SK-N-SH (cell line): Measurements from ENCODE around the gene DNMBP. TPM values are rescaled to one million over a fixed set of nuclear protein-coding genes. Genes with fewer than 3 reads are reported as not detected.

Experiments
- CTCF ChIA-PET: fragments of 300-600, 350-600 bp; formaldehyde crosslinking; extraction: SDS; loops from one replicate; lab custom pipeline; 2021; lab: Yijun Ruan, JAX
- POLR2A ChIA-PET: fragments of 350-600 bp; sonication (Branson Sonifier 250); formaldehyde crosslinking; extraction: SDS; loops from one replicate; lab custom pipeline; 2020; ENCODE audit warnings: antibody characterized with exemption, inconsistent platforms; lab: Yijun Ruan, JAX
- DNase-seq: peaks from one replicate; pipeline ENCODE4 v3.0.0; 2012
- H2AFZ ChIP-seq: fragments of 200-600 bp; sonication (generic); 2 replicates; pipeline ENCODE4 v1.8.1; 2016; ENCODE audit warnings: antibody characterized with exemption, mild to moderate bottlenecking, low read depth
- H3F3A ChIP-seq: fragments of 200-600 bp; sonication (generic); replicated peaks from 2 replicates; pipeline ENCODE3; 2016; ENCODE audit warnings: antibody characterized with exemption, mild to moderate bottlenecking; ENCODE audit not compliant: insufficient read depth
- H3K27ac ChIP-seq, 2 experiments: fragments of 200-500 bp in 1 of 2; fragments of 200-600 bp in 1 of 2; sonication (Bioruptor generic) in 1 of 2; sonication (generic), shearing (Covaris generic) in 1 of 2; 2 replicates each; pipeline versions ENCODE4 v1.5.1 to v1.6.1; 2014 to 2016; ENCODE audit warnings: low read depth in 2 of 2, inconsistent platforms in 1 of 2, low read length in 1 of 2, mild to moderate bottlenecking in 1 of 2, mixed read lengths in 1 of 2
- H3K27me3 ChIP-seq: fragments of 200-600 bp; sonication (generic), shearing (Covaris generic); 2 replicates; pipeline ENCODE4 v1.6.1; 2016; ENCODE audit warnings: mixed run types; ENCODE audit not compliant: insufficient read depth
- H3K36me3 ChIP-seq, 2 experiments: fragments of 200-500 bp in 1 of 2; fragments of 200-600 bp in 1 of 2; sonication (Bioruptor generic) in 1 of 2; sonication (generic) in 1 of 2; replicated peaks in 1 of 2; 2 replicates each; pipeline versions ENCODE3 to v1.5.1; 2014 to 2016; ENCODE audit warnings: low read length in 1 of 2, mild to moderate bottlenecking in 1 of 2; ENCODE audit not compliant: insufficient read depth in 2 of 2, control insufficient read depth in 1 of 2
- H3K4me1 ChIP-seq, 2 experiments: fragments of 200-500 bp in 1 of 2; fragments of 200-600 bp in 1 of 2; sonication (Bioruptor generic) in 1 of 2; sonication (generic), shearing (Covaris generic) in 1 of 2; 2 replicates each; pipeline versions ENCODE4 v1.5.1 to v1.6.1; 2014 to 2016; ENCODE audit warnings: low read depth in 1 of 2, low read length in 1 of 2, mixed run types in 1 of 2; ENCODE audit not compliant: insufficient read depth in 2 of 2, control insufficient read depth in 1 of 2
- H3K4me2 ChIP-seq: fragments of 200-600 bp; sonication (generic), shearing (Covaris generic); 2 replicates; pipeline ENCODE4 v1.6.1; 2017; ENCODE audit warnings: mixed run types
- H3K4me3 ChIP-seq, 2 experiments: fragments of 200-500 bp in 1 of 2; fragments of 200-600 bp in 1 of 2; sonication (Bioruptor generic) in 1 of 2; sonication (generic), shearing (Covaris generic) in 1 of 2; 2 replicates each; pipeline versions ENCODE4 v1.5.1 to v1.8.1; 2014 to 2016; ENCODE audit warnings: low read depth in 2 of 2, inconsistent platforms in 1 of 2, low read length in 1 of 2, mild to moderate bottlenecking in 1 of 2, mixed read lengths in 1 of 2, moderate library complexity in 1 of 2
- H3K79me2 ChIP-seq: fragments of 200-600 bp; sonication (generic); 2 replicates; pipeline ENCODE4 v1.8.1; 2017; ENCODE audit warnings: mild to moderate bottlenecking; ENCODE audit not compliant: insufficient read depth
- H3K9ac ChIP-seq: fragments of 200-600 bp; sonication (generic); 2 replicates; pipeline ENCODE4 v1.6.1; 2017; ENCODE audit warnings: mixed run types
- H3K9me2 ChIP-seq: fragments of 200-600 bp; sonication (generic); 2 replicates; pipeline ENCODE4 v1.6.1; 2017; ENCODE audit warnings: mixed run types
- H3K9me3 ChIP-seq: fragments of 200-600 bp; sonication (generic); 2 replicates; pipeline ENCODE4 v1.6.1; 2017; ENCODE audit warnings: mixed run types, mild to moderate bottlenecking, moderate library complexity
- H4K20me1 ChIP-seq: fragments of 200-600 bp; sonication (generic); 2 replicates; pipeline ENCODE4 v1.6.1; 2017; ENCODE audit warnings: mild to moderate bottlenecking, mixed run types; ENCODE audit not compliant: insufficient read depth
- FOXJ3 ChIP-seq: sonication (generic); formaldehyde crosslinking; IDR thresholded peaks from 2 replicates; pipeline ENCODE4 v1.5.1; 2020; ENCODE audit warnings: mild to moderate bottlenecking, missing genetic modification reagents
- FOXM1 ChIP-seq: IDR thresholded peaks from 2 replicates; pipeline ENCODE4 v1.4.0; 2012; ENCODE audit warnings: low read depth, mild to moderate bottlenecking
- GABPA ChIP-seq: IDR thresholded peaks from 2 replicates; pipeline ENCODE4 v1.4.0; 2012; ENCODE audit warnings: low read depth, mild to moderate bottlenecking
- MEF2A ChIP-seq: IDR thresholded peaks from 2 replicates; pipeline ENCODE4 v1.4.0; 2012; ENCODE audit warnings: low read depth, borderline replicate concordance
- NFIC ChIP-seq: IDR thresholded peaks from 2 replicates; pipeline ENCODE4 v1.4.0; 2012; ENCODE audit warnings: borderline replicate concordance
- POLR2AphosphoS5 ChIP-seq: IDR thresholded peaks from 2 replicates; pipeline ENCODE4 v1.6.1; 2012; ENCODE audit warnings: low read depth, low read length
- RCOR1 ChIP-seq: fragments of 150-350 bp; IDR thresholded peaks from 2 replicates; pipeline ENCODE4 v1.6.1; 2017; ENCODE audit warnings: antibody characterized with exemption, low read length
- TEAD4 ChIP-seq: IDR thresholded peaks from 2 replicates; pipeline ENCODE4 v1.4.0; 2012; ENCODE audit warnings: mild to moderate bottlenecking, borderline replicate concordance; ENCODE audit not compliant: insufficient read depth
- WGBS: methylation state at CpG from one replicate; pipeline ENCODE4 v1.1.6; 2017; ENCODE audit warnings: low lambda C conversion rate; 5-methylcytosine and 5-hydroxymethylcytosine counted together
- polyA plus RNA-seq, 3 experiments: library from polyadenylated mRNA; depleted of rRNA; stranded (reverse); fragments of >200 nt; gene quantifications; 2 replicates each; pipeline ENCODE4 v1.2.3, GENCODE V29; 2012
- TF ChIP-seq, protein P1 (sequence below): IDR thresholded peaks from 2 replicates; pipeline ENCODE4; 2012
- TF ChIP-seq, protein P2 (sequence below): IDR thresholded peaks from 2 replicates; pipeline ENCODE4 v1.6.1; 2012; ENCODE audit warnings: mild to moderate bottlenecking, low read depth, low read length, moderate library complexity

Gene DNMBP
- polyA plus RNA-seq, 1 of the 3 experiments (the other 2 are of a cell fraction), result 40.2 TPM

DNA sequence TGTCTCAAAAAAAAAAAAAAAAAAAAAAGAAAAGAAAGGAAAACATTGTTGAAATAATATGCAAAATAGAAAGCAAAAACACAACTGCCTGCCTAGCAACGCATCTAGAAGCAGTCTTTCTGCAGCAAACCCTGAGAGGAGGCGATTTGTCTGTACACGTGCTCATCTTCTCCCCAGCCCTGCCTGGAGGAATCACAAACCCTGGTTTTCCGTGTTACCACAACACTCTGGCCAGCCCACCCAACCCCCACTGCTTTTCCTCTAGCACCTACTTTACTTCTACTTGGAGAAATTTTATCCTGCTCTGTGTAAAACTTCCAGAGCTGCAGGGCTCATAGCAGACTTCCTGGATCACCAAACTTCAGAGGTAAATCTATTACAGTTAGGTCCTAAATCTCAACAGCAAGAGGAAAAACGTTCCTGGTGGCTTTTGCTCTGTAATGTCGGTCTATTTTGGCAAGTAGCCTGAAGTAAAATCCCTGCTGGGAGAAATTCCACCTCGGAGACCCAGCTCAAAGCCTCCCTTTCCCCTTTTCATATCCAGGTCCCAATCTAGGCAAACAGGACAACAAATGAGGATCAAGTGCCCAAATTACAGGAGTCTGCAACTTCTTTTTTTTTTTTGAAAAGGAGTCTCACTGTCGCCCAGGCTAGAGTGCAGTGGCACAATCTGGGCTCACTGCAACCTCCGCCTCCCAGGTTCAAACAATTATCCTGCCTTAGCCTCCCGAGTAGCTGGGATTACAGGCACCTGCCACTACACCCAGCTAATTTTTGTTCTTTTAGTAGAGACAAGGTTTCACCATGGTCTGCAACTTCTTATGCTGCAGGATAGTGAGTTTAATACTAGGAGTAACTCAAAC, 91.6 kb downstream of the DNMBP start:
- no peaks in the 10 kb centered on the region for H3K9me2 ChIP-seq
- peak overlapping the region; percentile 13; the same call in 1 of the 2 replicates for H3K9ac ChIP-seq
- no peak for TF ChIP-seq POLR2AphosphoS5
- TF ChIP-seq FOXM1, result no peak
- TF ChIP-seq MEF2A, result no peak
- TF ChIP-seq, protein P1, sequence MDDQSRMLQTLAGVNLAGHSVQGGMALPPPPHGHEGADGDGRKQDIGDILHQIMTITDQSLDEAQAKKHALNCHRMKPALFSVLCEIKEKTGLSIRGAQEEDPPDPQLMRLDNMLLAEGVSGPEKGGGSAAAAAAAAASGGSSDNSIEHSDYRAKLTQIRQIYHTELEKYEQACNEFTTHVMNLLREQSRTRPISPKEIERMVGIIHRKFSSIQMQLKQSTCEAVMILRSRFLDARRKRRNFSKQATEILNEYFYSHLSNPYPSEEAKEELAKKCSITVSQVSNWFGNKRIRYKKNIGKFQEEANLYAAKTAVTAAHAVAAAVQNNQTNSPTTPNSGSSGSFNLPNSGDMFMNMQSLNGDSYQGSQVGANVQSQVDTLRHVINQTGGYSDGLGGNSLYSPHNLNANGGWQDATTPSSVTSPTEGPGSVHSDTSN, result no peak
- TF ChIP-seq, protein P2, sequence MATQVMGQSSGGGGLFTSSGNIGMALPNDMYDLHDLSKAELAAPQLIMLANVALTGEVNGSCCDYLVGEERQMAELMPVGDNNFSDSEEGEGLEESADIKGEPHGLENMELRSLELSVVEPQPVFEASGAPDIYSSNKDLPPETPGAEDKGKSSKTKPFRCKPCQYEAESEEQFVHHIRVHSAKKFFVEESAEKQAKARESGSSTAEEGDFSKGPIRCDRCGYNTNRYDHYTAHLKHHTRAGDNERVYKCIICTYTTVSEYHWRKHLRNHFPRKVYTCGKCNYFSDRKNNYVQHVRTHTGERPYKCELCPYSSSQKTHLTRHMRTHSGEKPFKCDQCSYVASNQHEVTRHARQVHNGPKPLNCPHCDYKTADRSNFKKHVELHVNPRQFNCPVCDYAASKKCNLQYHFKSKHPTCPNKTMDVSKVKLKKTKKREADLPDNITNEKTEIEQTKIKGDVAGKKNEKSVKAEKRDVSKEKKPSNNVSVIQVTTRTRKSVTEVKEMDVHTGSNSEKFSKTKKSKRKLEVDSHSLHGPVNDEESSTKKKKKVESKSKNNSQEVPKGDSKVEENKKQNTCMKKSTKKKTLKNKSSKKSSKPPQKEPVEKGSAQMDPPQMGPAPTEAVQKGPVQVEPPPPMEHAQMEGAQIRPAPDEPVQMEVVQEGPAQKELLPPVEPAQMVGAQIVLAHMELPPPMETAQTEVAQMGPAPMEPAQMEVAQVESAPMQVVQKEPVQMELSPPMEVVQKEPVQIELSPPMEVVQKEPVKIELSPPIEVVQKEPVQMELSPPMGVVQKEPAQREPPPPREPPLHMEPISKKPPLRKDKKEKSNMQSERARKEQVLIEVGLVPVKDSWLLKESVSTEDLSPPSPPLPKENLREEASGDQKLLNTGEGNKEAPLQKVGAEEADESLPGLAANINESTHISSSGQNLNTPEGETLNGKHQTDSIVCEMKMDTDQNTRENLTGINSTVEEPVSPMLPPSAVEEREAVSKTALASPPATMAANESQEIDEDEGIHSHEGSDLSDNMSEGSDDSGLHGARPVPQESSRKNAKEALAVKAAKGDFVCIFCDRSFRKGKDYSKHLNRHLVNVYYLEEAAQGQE, result no peak
- ChIA-PET CTCF (interaction anchor here (1.0 to 1.3 kb wide), 2 partner anchors 12 to 91 kb away, joined by 3 read pairs; partner anchors contain the start of gene DNMBP), POLR2A (no interaction called here)
- H3K4me3 ChIP-seq, result no peak overlapping the region
- peaks cover 44% of the 10 kb centered on the region for H4K20me1 ChIP-seq
- WGBS, result 61% methylated on average over 10 of the region's 10 CpGs
- H3F3A ChIP-seq, result peaks cover 16% of the 10 kb centered on the region
- no peaks in the 10 kb centered on the region for H3K9me3 ChIP-seq
- DNase-seq, result peak; percentile 13
- H3K4me2 ChIP-seq, result peak overlapping the region; percentile 41
- peaks cover 0 to 57% of the 10 kb centered on the region in 2 experiments for H3K36me3 ChIP-seq
- H3K4me1 ChIP-seq, result peaks cover 0 to 44% of the 10 kb centered on the region in 2 experiments; a peak in 2 of 4 replicates
- H2AFZ ChIP-seq, result no peak overlapping the region
- H3K79me2 ChIP-seq, result peaks cover 98% of the 10 kb centered on the region
- H3K27me3 ChIP-seq, result no peaks in the 10 kb centered on the region
- H3K27ac ChIP-seq, result peak overlapping the region; percentile 24 to 72; a peak in 2 of 4 replicates

DNA sequence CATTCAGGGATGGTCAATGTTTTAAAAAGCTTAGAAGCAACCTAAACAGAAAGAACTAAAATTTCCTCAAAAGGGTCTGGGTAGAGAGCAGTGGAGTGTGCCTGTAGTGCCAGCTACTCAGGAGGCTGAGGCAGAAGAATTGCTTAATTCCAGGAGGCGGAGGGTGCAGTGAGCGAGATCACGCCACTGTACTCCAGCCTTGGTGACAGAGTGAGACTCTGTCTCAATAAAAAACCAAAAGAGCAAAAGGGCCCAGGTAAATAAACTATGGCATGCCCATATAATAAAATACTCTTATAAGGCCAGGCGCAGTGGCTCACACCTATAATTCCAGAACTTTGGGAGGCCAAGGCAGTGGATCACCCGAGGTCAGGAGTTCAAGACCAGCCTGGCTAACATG, 93.0 kb downstream of the DNMBP start:
- ChIA-PET POLR2A (no interaction called here), CTCF (interaction anchor here (1.3 to 1.6 kb wide), 2 partner anchors 13 to 129 kb away, joined by 3 read pairs; no protein-coding TSS in a partner anchor)
- H3K36me3 ChIP-seq, result peaks cover 0 to 55% of the 10 kb centered on the region in 2 experiments
- no peak for DNase-seq
- H3F3A ChIP-seq, result peaks cover 19% of the 10 kb centered on the region
- no peak overlapping the region for H3K4me2 ChIP-seq
- H4K20me1 ChIP-seq, result peaks cover 35% of the 10 kb centered on the region
- WGBS, result 87% methylated on average over 5 of the region's 5 CpGs
- H3K9me3 ChIP-seq, result no peaks in the 10 kb centered on the region
- no peak overlapping the region for H3K9ac ChIP-seq
- no peak overlapping the region for H3K4me3 ChIP-seq
- no peak overlapping the region for H2AFZ ChIP-seq
- peaks cover 0 to 50% of the 10 kb centered on the region in 2 experiments; a peak in 2 of 4 replicates for H3K4me1 ChIP-seq
- TF ChIP-seq, protein P1, result no peak
- TF ChIP-seq TEAD4 (no peak), RCOR1 (no peak), NFIC (no peak), FOXJ3 (CRISPR knock-in tag) (no peak), GABPA (no peak)
- TF ChIP-seq, protein P2, result no peak
- H3K9me2 ChIP-seq, result no peaks in the 10 kb centered on the region
- peaks cover 98% of the 10 kb centered on the region for H3K79me2 ChIP-seq
- no peaks in the 10 kb centered on the region for H3K27me3 ChIP-seq
- H3K27ac ChIP-seq, result peak overlapping the region in 1 of 2 experiments; percentile 72; a peak in 1 of 4 replicates
